Caco-2 (cell line): ENCODE data around the gene ZNF341. TPM values are rescaled to one million over a fixed set of nuclear protein-coding genes. Genes with fewer than 3 reads are reported as not detected.

Experiments used
- BruUV-seq: library from RNA; stranded (reverse); fragments of 400-500 nt; replicated peaks from 2 replicates; lab custom pipeline; 2021; lab: Mats Ljungman, UMichigan
- CTCF ChIA-PET: fragments of 300-600 bp; sonication (Branson Sonifier 250); formaldehyde crosslinking; loops from one replicate; lab custom pipeline; 2022; ENCODE audit warnings: antibody characterized with exemption; lab: Charles Lee
- POLR2A ChIA-PET: fragments of 300-600 bp; sonication (Branson Sonifier 250); formaldehyde crosslinking; loops from one replicate; lab custom pipeline; 2022; ENCODE audit warnings: antibody characterized with exemption; lab: Charles Lee
- DNase-seq, 2 experiments: peaks; one replicate each; pipeline versions ENCODE4 v3.0.0 to v3.0.0-alpha.2; 2020 to 2022
- H3K27me3 ChIP-seq: replicated peaks from 2 replicates; pipeline ENCODE4 v1.6.0; 2011; ENCODE audit warnings: low read length; ENCODE audit not compliant: control insufficient read depth, insufficient read depth
- H3K36me3 ChIP-seq: 2 replicates; pipeline ENCODE4 v1.5.1; 2011; ENCODE audit warnings: low read length; ENCODE audit not compliant: control insufficient read depth, insufficient read depth
- H3K4me1 ChIP-seq: fragments of 250-450 bp; sonication (Bioruptor Pico); 2 replicates; pipeline ENCODE4 v1.5.1; 2020; ENCODE audit warnings: mild to moderate bottlenecking
- H3K4me3 ChIP-seq: 2 replicates; pipeline ENCODE4 v1.5.1; 2011; ENCODE audit warnings: low read depth, mild to moderate bottlenecking, control low read depth, low read length
- H3K9me3 ChIP-seq: fragments of 250-450 bp; sonication (Bioruptor Pico); 2 replicates; pipeline ENCODE4 v1.5.1; 2020; ENCODE audit warnings: mild to moderate bottlenecking, moderate library complexity
- H3K27ac Mint-ChIP-seq: one replicate; pipeline ENCODE4 v1.8.0; 2022; ENCODE audit warnings: mixed read lengths; ENCODE audit not compliant: unreplicated experiment
- H3K27me3 Mint-ChIP-seq: one replicate; pipeline ENCODE4 v1.8.0; 2022; ENCODE audit warnings: mixed read lengths; ENCODE audit not compliant: insufficient read depth, unreplicated experiment
- H3K36me3 Mint-ChIP-seq: one replicate; pipeline ENCODE4 v1.8.0; 2022; ENCODE audit warnings: mild to moderate bottlenecking, mixed read lengths; ENCODE audit not compliant: insufficient read depth, unreplicated experiment
- H3K4me1 Mint-ChIP-seq: one replicate; pipeline ENCODE4 v1.8.0; 2022; ENCODE audit warnings: low read depth, mixed read lengths; ENCODE audit not compliant: unreplicated experiment
- H3K4me3 Mint-ChIP-seq: one replicate; pipeline ENCODE4 v1.8.0; 2022; ENCODE audit warnings: mild to moderate bottlenecking, moderate library complexity, mixed read lengths; ENCODE audit not compliant: unreplicated experiment
- H3K9me3 Mint-ChIP-seq: one replicate; pipeline ENCODE4 v1.8.0; 2022; ENCODE audit warnings: mixed read lengths; ENCODE audit not compliant: unreplicated experiment
- CTCF ChIP-seq, 2 experiments: fragments of 200-600 bp in 1 of 2; IDR thresholded peaks; 1 replicate in 1 of 2; 2 replicates in 1 of 2; pipeline versions ENCODE4 v1.5.1 to v1.8.0; 2011 to 2022; ENCODE audit warnings: antibody characterized with exemption in 1 of 2, control low read depth in 1 of 2, inconsistent platforms in 1 of 2, low read depth in 1 of 2, low read length in 1 of 2, mild to moderate bottlenecking in 1 of 2, moderate library complexity in 1 of 2; ENCODE audit not compliant: insufficient read depth in 1 of 2, severe bottlenecking in 1 of 2, unreplicated experiment in 1 of 2
- intact Hi-C: fragments of 100-400 bp; cut with micrococcal nuclease; formaldehyde crosslinking; loops from one replicate; pipeline ENCODE4 v1.10.0; 2022; ENCODE audit not compliant: unreplicated experiment
- total RNA-seq: library from RNA; stranded (reverse); gene quantifications from 2 replicates; pipeline ENCODE4 v1.2.3, GENCODE V29; 2022

Gene ZNF341
- total RNA-seq, 1 experiment from 2014 or later: 2.9 TPM

- H3K4me3 ChIP-seq: peak overlapping the region; percentile 1; the same call in 1 of the 2 replicates
- H3K4me1 ChIP-seq: peaks cover 55% of the 10 kb centered on the region
- intact Hi-C loops: loop anchor here (1.0 to 2.0 kb wide), 2 partner anchors 16 to 93 kb away; partner anchors contain the start of gene CHMP4B
- ChIA-PET CTCF (interaction anchor here (0.5 to 1.9 kb wide), 9 partner anchors 10 to 1437 kb away, joined by 3 to 20 read pairs (median 4); partner anchors contain the start of gene CHMP4B), POLR2A (interaction anchor here (0.5 to 2.8 kb wide), 8 partner anchors 13 to 537 kb away, joined by 3 to 39 read pairs (median 3); partner anchors contain the start of genes CHMP4B, EIF2S2, ITCH and PXMP4)
- H3K27me3 ChIP-seq: no peaks in the 10 kb centered on the region
- BruUV-seq: no TSS peak
- peaks cover 58% of the 10 kb centered on the region for H3K4me1 Mint-ChIP-seq
- H3K9me3 Mint-ChIP-seq: no peaks in the 10 kb centered on the region
- peak overlapping the region; percentile 80 for H3K27ac Mint-ChIP-seq
- H3K36me3 Mint-ChIP-seq: peaks cover 20% of the 10 kb centered on the region
- DNase-seq: peak; percentile 92 to 94
- H3K4me3 Mint-ChIP-seq: peak overlapping the region; percentile 43
- no peak for TF ChIP-seq CTCF (IDR thresholded peaks at IDR 0.05; ENCODE audit: insufficient read depth in 1 of 2, low read depth in 1 of 2, low read length in 1 of 2, severe bottlenecking in 1 of 2, unreplicated experiment in 1 of 2)
- no peaks in the 10 kb centered on the region for H3K36me3 ChIP-seq
- H3K27me3 Mint-ChIP-seq: no peaks in the 10 kb centered on the region
- H3K9me3 ChIP-seq: no peaks in the 10 kb centered on the region
Measured at GRCh38 chr20:33826270-33826897, 94.6 kb downstream of the ZNF341 start.

- Histone ChIP-seq H3K27me3 (no peaks in the 10 kb centered on the region), H3K4me3 (no peak overlapping the region), H3K9me3 (no peaks in the 10 kb centered on the region), H3K36me3 (peaks cover under 1% of the 10 kb centered on the region), H3K4me1 (peaks cover 55% of the 10 kb centered on the region)
- intact Hi-C loops: loop anchor here (2.0 kb wide), 1 partner anchor 16 kb away; the partner anchor contains the start of gene CHMP4B
- Mint-ChIP-seq H3K27me3 (no peaks in the 10 kb centered on the region), H3K4me3 (no peak overlapping the region), H3K4me1 (peaks cover 58% of the 10 kb centered on the region), H3K36me3 (peaks cover 20% of the 10 kb centered on the region), H3K9me3 (no peaks in the 10 kb centered on the region), H3K27ac (peak overlapping the region; percentile 80)
- BruUV-seq: no TSS peak
- POLR2A ChIA-PET: interaction anchor here (0.9 to 2.8 kb wide), 4 partner anchors 14 to 285 kb away, joined by 3 to 39 read pairs (median 20); partner anchors contain the start of genes CHMP4B, EIF2S2 and RALY
- DNase-seq: no peak
- CTCF ChIA-PET: interaction anchor here (1.6 to 1.9 kb wide), 3 partner anchors 10 to 195 kb away, joined by 4 to 20 read pairs (median 7); partner anchors contain the start of gene CHMP4B
- no peak for TF ChIP-seq CTCF (IDR thresholded peaks at IDR 0.05; ENCODE audit: insufficient read depth in 1 of 2, low read depth in 1 of 2, low read length in 1 of 2, severe bottlenecking in 1 of 2, unreplicated experiment in 1 of 2)
Measured at GRCh38 chr20:33827109-33827508, 95.3 kb downstream of the ZNF341 start.

DNA sequence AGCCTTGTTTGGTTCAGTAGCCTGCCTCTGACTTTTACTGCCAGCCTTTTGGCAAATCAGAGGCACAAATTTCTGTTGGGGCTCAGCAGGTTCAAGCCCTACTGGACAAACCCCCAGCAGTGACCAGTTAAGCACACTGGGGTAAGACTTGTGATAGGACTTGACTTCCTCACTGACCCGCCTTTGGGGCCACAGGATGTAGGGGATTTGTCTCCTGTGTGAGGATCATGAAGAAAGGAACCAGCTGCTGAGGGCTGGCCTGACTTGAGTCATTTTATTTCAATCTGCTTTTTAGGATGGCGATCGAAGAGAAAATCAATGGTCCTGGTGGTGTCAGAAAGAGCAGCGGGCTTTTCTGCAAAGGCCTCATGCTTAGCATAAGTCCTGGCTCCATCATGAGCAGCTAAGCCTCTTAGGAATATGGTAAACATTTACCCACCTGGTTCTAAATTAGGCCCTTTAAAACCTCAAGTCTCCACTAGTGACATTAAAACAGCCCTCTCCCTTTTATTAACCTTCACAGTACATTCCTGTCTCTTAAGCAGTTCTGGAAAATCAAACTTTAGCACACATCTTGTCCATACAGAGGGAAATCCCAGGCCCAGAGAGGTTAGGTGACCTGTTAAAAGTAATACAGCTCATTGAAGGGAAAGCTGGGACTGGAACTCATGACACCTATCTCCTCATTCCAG is 96.0 kb downstream of the ZNF341 start:
- Mint-ChIP-seq H3K27me3 (no peaks in the 10 kb centered on the region), H3K4me3 (no peak overlapping the region), H3K36me3 (peaks cover 13% of the 10 kb centered on the region), H3K27ac (peak overlapping the region; percentile 74), H3K9me3 (no peaks in the 10 kb centered on the region), H3K4me1 (peaks cover 58% of the 10 kb centered on the region)
- ChIA-PET POLR2A (interaction anchor here (0.5 kb wide), 1 partner anchor 18 kb away, joined by 3 read pairs; no protein-coding TSS in a partner anchor), CTCF (interaction anchor here (1.9 kb wide), 1 partner anchor 9 kb away, joined by 7 read pairs; no protein-coding TSS in a partner anchor)
- peaks cover 55% of the 10 kb centered on the region for H3K4me1 ChIP-seq
- H3K9me3 ChIP-seq: no peaks in the 10 kb centered on the region
- intact Hi-C loops: loop anchor here (2.0 kb wide), 1 partner anchor 17 kb away; the partner anchor contains the start of gene CHMP4B
- BruUV-seq: no TSS peak
- peaks cover 2% of the 10 kb centered on the region for H3K36me3 ChIP-seq
- TF ChIP-seq CTCF (IDR thresholded peaks at IDR 0.05; ENCODE audit: insufficient read depth in 1 of 2, low read depth in 1 of 2, low read length in 1 of 2, severe bottlenecking in 1 of 2, unreplicated experiment in 1 of 2): no peak
- DNase-seq: no peak
- no peak overlapping the region for H3K4me3 ChIP-seq
- no peaks in the 10 kb centered on the region for H3K27me3 ChIP-seq
